ENCODE results near the gene MTHFD2.

DNA sequence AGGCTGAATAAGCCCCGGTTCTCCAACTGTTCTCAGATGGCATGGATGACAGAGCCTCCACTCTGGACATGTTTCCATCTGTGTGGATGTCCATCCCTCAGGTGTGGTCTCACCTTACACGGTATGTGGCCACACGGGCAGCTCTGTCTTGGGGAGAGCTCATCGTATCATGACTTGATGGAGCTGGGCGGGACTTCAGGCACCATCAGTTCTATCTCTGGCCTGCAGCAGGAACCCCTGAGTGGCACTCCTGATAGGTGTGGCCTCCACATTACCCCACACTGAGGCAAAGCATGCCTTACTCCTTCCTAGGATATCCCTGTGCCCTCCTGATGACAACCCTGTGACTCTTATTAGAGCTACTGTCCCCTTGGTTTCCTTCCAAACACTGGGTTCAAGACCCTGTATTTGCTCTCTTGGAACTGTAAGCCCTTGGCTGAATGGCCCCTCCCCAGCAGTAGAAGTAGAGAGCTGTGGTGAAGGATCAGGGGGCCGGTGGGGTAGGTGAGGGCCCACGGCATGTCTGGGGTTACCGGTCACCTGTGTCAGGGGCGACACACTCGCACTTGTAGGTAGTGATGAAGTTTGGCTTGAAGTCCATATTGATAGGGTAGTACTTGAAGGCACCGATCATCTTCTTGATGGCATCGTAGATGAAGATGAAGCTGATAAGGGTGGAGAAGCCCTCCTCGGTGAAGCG lies 48.2 kb downstream of the MTHFD2 start:
- TF ChIP-seq CTCF (IDR thresholded peaks at IDR 0.05) (no peak), POLR2AphosphoS5 (IDR thresholded peaks at IDR 0.05) (no peak), POLR2A (IDR thresholded peaks at IDR 0.05) (no peak), EP300 (IDR thresholded peaks at IDR 0.05) (no peak)

Data from sigmoid colon (tissue), 4 donors.